Endothelial cell of umbilical vein (primary cell): ENCODE results near the gene CTAGE9. TPM values are rescaled to one million over a fixed set of nuclear protein-coding genes. Genes with fewer than 3 reads are reported as not detected.

Experiments used
- BruUV-seq: library from RNA; stranded (reverse); fragments of 400-500 nt; replicated peaks from 2 replicates; lab custom pipeline; 2021; lab: Mats Ljungman, UMichigan
- CTCF ChIA-PET: fragments of 300-600, 350-600 bp; sonication (Branson Sonifier 250); formaldehyde crosslinking; loops from one replicate; lab custom pipeline; 2021; ENCODE audit warnings: antibody characterized with exemption, inconsistent platforms; lab: Charles Lee
- POLR2A ChIA-PET: fragments of 300-600, 350-600 bp; sonication (Branson Sonifier 250); formaldehyde crosslinking; loops from one replicate; lab custom pipeline; 2021; ENCODE audit warnings: antibody characterized with exemption, inconsistent platforms; lab: Charles Lee
- DNase-seq: peaks from one replicate; pipeline ENCODE4 v3.0.0-alpha.2; 2011; ENCODE audit warnings: low read depth, low spot score
- FAIRE-seq: peaks from 2 replicates; lab custom pipeline; 2011; peaks lifted over from hg19 to GRCh38; lab: Jason Lieb, UNC
- H2AFZ ChIP-seq: 2 replicates; pipeline ENCODE4 v1.6.0; 2012; ENCODE audit warnings: low read depth, low read length, control low read depth, inconsistent platforms
- H3K27ac ChIP-seq: 2 replicates; pipeline ENCODE4 v1.5.1; 2011; ENCODE audit warnings: low read depth, mild to moderate bottlenecking, control low read depth, low read length, moderate library complexity; ENCODE audit not compliant: insufficient read depth
- H3K27me3 ChIP-seq, 2 experiments: 2 replicates each; pipeline versions ENCODE4 v1.6.0 to v1.6.1; 2011; ENCODE audit warnings: low read length in 2 of 2, mixed read lengths in 1 of 2; ENCODE audit not compliant: control insufficient read depth in 2 of 2, insufficient read depth in 2 of 2
- H3K36me3 ChIP-seq, 2 experiments: 2 replicates in 1 of 2; 3 replicates in 1 of 2; pipeline ENCODE4 v1.5.1; 2011; ENCODE audit warnings: low read length in 2 of 2, mild to moderate bottlenecking in 1 of 2, moderate library complexity in 1 of 2; ENCODE audit not compliant: control insufficient read depth in 2 of 2, insufficient read depth in 2 of 2; ENCODE audit errors: extremely low read depth in 1 of 2
- H3K4me1 ChIP-seq: 3 replicates; pipeline ENCODE4 v1.5.1; 2011; ENCODE audit warnings: mild to moderate bottlenecking, low read length; ENCODE audit not compliant: control insufficient read depth, insufficient read depth; ENCODE audit errors: extremely low read depth
- H3K4me2 ChIP-seq: 2 replicates; pipeline ENCODE4 v1.6.1; 2011; ENCODE audit warnings: low read length, control low read depth, mixed read lengths; ENCODE audit not compliant: insufficient read depth
- H3K4me3 ChIP-seq, 3 experiments: fragments of 200-600 bp in 1 of 3; sonication (generic), shearing (Covaris generic) in 1 of 3; replicated peaks in 1 of 3; 2 replicates each; pipeline ENCODE4 v1.5.1; 2011 to 2016; ENCODE audit warnings: control low read depth in 3 of 3, low read length in 3 of 3, mild to moderate bottlenecking in 2 of 3, inconsistent platforms in 1 of 3, low read depth in 1 of 3, moderate library complexity in 1 of 3; ENCODE audit not compliant: insufficient read depth in 1 of 3
- H3K79me2 ChIP-seq: 2 replicates; pipeline ENCODE4 v1.6.0; 2012; ENCODE audit warnings: low read length, inconsistent platforms; ENCODE audit not compliant: control insufficient read depth, insufficient read depth
- H3K9ac ChIP-seq: replicated peaks from 2 replicates; pipeline ENCODE3; 2011; ENCODE audit warnings: low read length, control low read depth; ENCODE audit not compliant: insufficient read depth; ENCODE audit errors: extremely low read depth
- H3K9me1 ChIP-seq: replicated peaks from 3 replicates; pipeline ENCODE4 v1.6.0; 2011; ENCODE audit warnings: mild to moderate bottlenecking, low read length; ENCODE audit not compliant: control insufficient read depth, insufficient read depth; ENCODE audit errors: extremely low read depth
- H3K9me3 ChIP-seq: replicated peaks from 2 replicates; pipeline ENCODE4 v1.5.1; 2012; ENCODE audit warnings: low read length, inconsistent platforms; ENCODE audit not compliant: control insufficient read depth, insufficient read depth
- H4K20me1 ChIP-seq: replicated peaks from 2 replicates; pipeline ENCODE3; 2011; ENCODE audit warnings: mild to moderate bottlenecking, low read length; ENCODE audit not compliant: control insufficient read depth, insufficient read depth; ENCODE audit errors: extremely low read depth
- CTCF ChIP-seq, 2 donors: IDR thresholded peaks; 1 replicate in 1 of 2; 2 replicates in 1 of 2; pipeline ENCODE4 v1.5.1; 2011; ENCODE audit warnings: low read length in 2 of 2, mild to moderate bottlenecking in 2 of 2, moderate library complexity in 2 of 2, control low read depth in 1 of 2, inconsistent platforms in 1 of 2, low read depth in 1 of 2; ENCODE audit not compliant: insufficient read depth in 1 of 2; ENCODE audit errors: extremely low read depth in 1 of 2
- EZH2 ChIP-seq: IDR thresholded peaks from 2 replicates; pipeline ENCODE4 v1.6.1; 2012; ENCODE audit warnings: borderline replicate concordance, low read depth, mild to moderate bottlenecking, moderate library complexity, low read length, inconsistent platforms; ENCODE audit not compliant: severe bottlenecking
- FOS ChIP-seq: IDR thresholded peaks from 2 replicates; pipeline ENCODE4 v1.6.1; 2011; ENCODE audit warnings: mild to moderate bottlenecking, low read length, moderate library complexity, borderline replicate concordance; ENCODE audit not compliant: insufficient read depth
- GATA2 ChIP-seq: IDR thresholded peaks from 2 replicates; pipeline ENCODE4 v1.7.0; 2011; ENCODE audit warnings: low read depth, mild to moderate bottlenecking, moderate library complexity, mixed read lengths, low read length; ENCODE audit not compliant: insufficient read length, insufficient read depth
- JUN ChIP-seq: IDR thresholded peaks from 2 replicates; pipeline ENCODE4 v1.6.1; 2011; ENCODE audit warnings: borderline replicate concordance, low read depth; ENCODE audit not compliant: insufficient read length, insufficient read depth
- MAX ChIP-seq: IDR thresholded peaks from 2 replicates; pipeline ENCODE4 v1.6.1; 2011; ENCODE audit not compliant: insufficient read depth, insufficient read length
- MYC ChIP-seq: IDR thresholded peaks from one replicate; pipeline ENCODE4 v1.6.1; 2011; ENCODE audit warnings: mild to moderate bottlenecking, low read depth, low read length
- POLR2A ChIP-seq: IDR thresholded peaks from 2 replicates; pipeline ENCODE4 v1.6.1; 2012; ENCODE audit warnings: low read depth, mild to moderate bottlenecking, control low read depth, low read length
- POLR2AphosphoS5 ChIP-seq: IDR thresholded peaks from 2 replicates; pipeline ENCODE4 v1.6.1; 2012; ENCODE audit warnings: low read depth, mild to moderate bottlenecking, control low read depth, low read length, moderate library complexity; ENCODE audit not compliant: insufficient read depth
- dilution Hi-C: fragments of 300-500 bp; cut with MboI; formaldehyde crosslinking; loops from one replicate; pipeline ENCODE4 v1.15.0; 2019; ENCODE audit warnings: low sequenced_read_pairs; ENCODE audit not compliant: extremely low pct_ligation_motif_present
- intact Hi-C: fragments of 100-400 bp; cut with micrococcal nuclease; formaldehyde crosslinking; loops from one replicate; pipeline ENCODE4 v1.10.0; 2022
- polyA plus RNA-seq, 4 experiments: library from polyadenylated mRNA; depleted of rRNA in 3 of 4; stranded (reverse) in 3 of 4; unstranded in 1 of 4; fragments of >200 nt; gene quantifications; 2 replicates each; pipeline versions ENCODE4 v1.2.1 to v1.2.3, GENCODE V29; 2011 to 2012; ENCODE audit warnings: missing spikeins in 1 of 4
- total RNA-seq: library from RNA; stranded (reverse); gene quantifications from 2 replicates; pipeline ENCODE4 v1.2.3, GENCODE V29; 2021

CTAGE9 gene
- total and polyA plus RNA-seq, 2 donors (not counting 3 experiments of a cell fraction or from before 2014, with no cell fraction given) = not detected

- H2AFZ ChIP-seq = no peak overlapping the region
- H3K27me3 ChIP-seq = no peaks in the 10 kb centered on the region
- CTCF ChIA-PET = no interaction called here
- POLR2A ChIA-PET = no interaction called here
- H3K4me1 ChIP-seq = no peaks in the 10 kb centered on the region
- no peak for FAIRE-seq
- dilution Hi-C loops = no loop called here
- TF ChIP-seq FOS = no peak
- TF ChIP-seq CTCF (IDR thresholded peaks at IDR 0.05; ENCODE audit: extremely low read depth in 1 of 2, insufficient read depth in 1 of 2, low read depth in 1 of 2, low read length in 2 of 2) = no peak
- no peak for TF ChIP-seq POLR2AphosphoS5
- no peak for TF ChIP-seq MAX
- no peak for TF ChIP-seq GATA2
- no peak for TF ChIP-seq MYC
- TF ChIP-seq EZH2 = no peak
- no peak for TF ChIP-seq POLR2A
- TF ChIP-seq JUN = no peak
- no peaks in the 10 kb centered on the region for H4K20me1 ChIP-seq
- no peak for DNase-seq
- intact Hi-C loops = no loop called here
- no peaks in the 10 kb centered on the region for H3K79me2 ChIP-seq
- no peak overlapping the region for H3K4me2 ChIP-seq
- H3K4me3 ChIP-seq = no peak overlapping the region
- H3K9me3 ChIP-seq = no peaks in the 10 kb centered on the region
- no peaks in the 10 kb centered on the region for H3K36me3 ChIP-seq
- H3K9ac ChIP-seq = no peak overlapping the region
- BruUV-seq = no TSS peak
- no peak overlapping the region for H3K27ac ChIP-seq
- H3K9me1 ChIP-seq = no peaks in the 10 kb centered on the region
Measured at GRCh38 chr6:131673184-131673583, 37.6 kb downstream of the CTAGE9 start.
